BLaER1 treated with 17β-estradiol and CSF1 and Interleukin-3, amounts not matched to agents 10 nM and 100 nM (cell line): ENCODE data around the gene ADAT3.

ENCODE experiments used
- H3K27ac ChIP-seq, 11 experiments: shearing (Covaris generic); formaldehyde crosslinking; 2 replicates each; pipeline ENCODE4 v1.8.1; 2022
- H3K27me3 ChIP-seq, 11 experiments: shearing (Covaris generic); formaldehyde crosslinking; 2 replicates each; pipeline ENCODE4 v1.8.1; 2022
- H3K36me3 ChIP-seq, 11 experiments: shearing (Covaris generic); formaldehyde crosslinking; 2 replicates each; pipeline ENCODE4 v1.8.1; 2022
- H3K4me1 ChIP-seq, 10 experiments: shearing (Covaris generic); formaldehyde crosslinking; 2 replicates each; pipeline ENCODE4 v1.8.1; 2022
- H3K4me2 ChIP-seq, 11 experiments: shearing (Covaris generic); formaldehyde crosslinking; 2 replicates each; pipeline ENCODE4 v1.8.1; 2022
- H3K4me3 ChIP-seq, 10 experiments: shearing (Covaris generic); formaldehyde crosslinking; 2 replicates each; pipeline ENCODE4 v1.8.1; 2022
- H3K9ac ChIP-seq, 11 experiments: shearing (Covaris generic); formaldehyde crosslinking; 2 replicates each; pipeline ENCODE4 v1.8.1; 2022
- H3K9me3 ChIP-seq, 11 experiments: shearing (Covaris generic); formaldehyde crosslinking; replicated peaks in 1 of 11; 2 replicates each; pipeline ENCODE4 v1.8.1; 2022
- H4K20me1 ChIP-seq, 11 experiments: shearing (Covaris generic); formaldehyde crosslinking; 2 replicates each; pipeline ENCODE4 v1.8.1; 2022
- Cebpa-rat ChIP-seq, 11 experiments: shearing (Covaris generic); IDR thresholded peaks; 2 replicates each; pipeline ENCODE4 v1.8.1; 2022

ADAT3 gene

GRCh38 chr19:1913781-1914577 is 8.8 kb downstream of the ADAT3 start:
- H3K9ac ChIP-seq = peak overlapping the region in 8 of 11 experiments; percentile 5 to 41 (median 26); a peak in 5 of 22 replicates
- H3K4me2 ChIP-seq = peak overlapping the region in 6 of 11 experiments; percentile 13 to 32 (median 18); a peak in 5 of 22 replicates
- TF ChIP-seq Cebpa-rat (IDR thresholded peaks at IDR 0.05) = no peak
- H3K4me3 ChIP-seq = no peak overlapping the region
- peaks cover 13 to 47% (median 32%) of the 10 kb centered on the region in 10 experiments for H3K4me1 ChIP-seq
- H3K27ac ChIP-seq = peak overlapping the region in 1 of 11 experiments; percentile 23; a peak in 2 of 22 replicates
- H3K9me3 ChIP-seq = no peaks in the 10 kb centered on the region
- H3K36me3 ChIP-seq = peaks cover 53 to 74% (median 63%) of the 10 kb centered on the region in 11 experiments
- no peaks in the 10 kb centered on the region for H3K27me3 ChIP-seq
- H4K20me1 ChIP-seq = peaks cover 66 to 94% (median 78%) of the 10 kb centered on the region in 11 experiments

- H4K20me1 ChIP-seq = peaks cover 56 to 90% (median 69%) of the 10 kb centered on the region in 11 experiments
- H3K27me3 ChIP-seq = no peaks in the 10 kb centered on the region
- H3K9me3 ChIP-seq = no peaks in the 10 kb centered on the region
- peak overlapping the region in 3 of 11 experiments; percentile 13 to 24 (median 18); a peak in 2 of 22 replicates for H3K9ac ChIP-seq
- TF ChIP-seq Cebpa-rat (IDR thresholded peaks at IDR 0.05) = no peak
- peaks cover 60 to 83% (median 70%) of the 10 kb centered on the region in 11 experiments for H3K36me3 ChIP-seq
- no peak overlapping the region for H3K4me2 ChIP-seq
- peak overlapping the region in 2 of 11 experiments; percentile 11 to 20; a peak in 3 of 22 replicates for H3K27ac ChIP-seq
- peaks cover 4 to 40% (median 23%) of the 10 kb centered on the region in 10 experiments for H3K4me1 ChIP-seq
- H3K4me3 ChIP-seq = no peak overlapping the region
Observed at GRCh38 chr19:1914826-1915341, 9.7 kb downstream of the ADAT3 start.

GRCh38 chr19:1917146-1917545 is 11.9 kb downstream of the ADAT3 start:
- Histone ChIP-seq H3K36me3 (peaks cover 77 to 100% (median 86%) of the 10 kb centered on the region in 11 experiments), H3K4me2 (no peak overlapping the region), H3K4me3 (no peak overlapping the region), H3K27ac (peak overlapping the region in 2 of 11 experiments; percentile 4 to 5; a peak in 1 of 22 replicates), H3K9me3 (no peaks in the 10 kb centered on the region), H3K9ac (no peak overlapping the region), H3K27me3 (no peaks in the 10 kb centered on the region), H3K4me1 (peaks cover 0 to 24% (median 10%) of the 10 kb centered on the region in 10 experiments; a peak in 14 of 20 replicates), H4K20me1 (peaks cover 34 to 90% (median 48%) of the 10 kb centered on the region in 11 experiments)
- no peak for TF ChIP-seq Cebpa-rat (IDR thresholded peaks at IDR 0.05)

GRCh38 chr19:1917926-1918325 is 12.7 kb downstream of the ADAT3 start:
- Histone ChIP-seq H3K9ac (0 out of 22 replicates have a peak overlapping the region, but pooled peaks of 1 of the 11 experiments have one; percentile 9), H3K4me1 (peaks cover 0 to 24% (median 10%) of the 10 kb centered on the region in 10 experiments; a peak in 14 of 20 replicates), H3K4me2 (no peak overlapping the region), H3K4me3 (no peak overlapping the region), H3K36me3 (peaks cover 77 to 100% (median 86%) of the 10 kb centered on the region in 11 experiments), H4K20me1 (peaks cover 26 to 90% (median 40%) of the 10 kb centered on the region in 11 experiments), H3K9me3 (no peaks in the 10 kb centered on the region), H3K27me3 (no peaks in the 10 kb centered on the region), H3K27ac (0 out of 22 replicates have a peak overlapping the region, but pooled peaks of 2 of the 11 experiments have one; percentile 4 to 5)
- no peak for TF ChIP-seq Cebpa-rat (IDR thresholded peaks at IDR 0.05)

GRCh38 chr19:1918975-1919374 is 13.8 kb downstream of the ADAT3 start:
- Histone ChIP-seq H3K36me3 (peaks cover 73 to 97% (median 85%) of the 10 kb centered on the region in 11 experiments), H3K27ac (no peak overlapping the region), H4K20me1 (peaks cover 16 to 83% (median 30%) of the 10 kb centered on the region in 11 experiments), H3K4me2 (no peak overlapping the region), H3K27me3 (no peaks in the 10 kb centered on the region), H3K9me3 (no peaks in the 10 kb centered on the region), H3K4me1 (peaks cover 0 to 15% (median 3%) of the 10 kb centered on the region in 10 experiments; a peak in 12 of 20 replicates), H3K9ac (peak overlapping the region in 2 of 11 experiments; percentile 6 to 15; a peak in 1 of 22 replicates), H3K4me3 (no peak overlapping the region)
- no peak for TF ChIP-seq Cebpa-rat (IDR thresholded peaks at IDR 0.05)

- Histone ChIP-seq H3K4me1 (peaks cover 0 to 21% (median 5%) of the 10 kb centered on the region in 10 experiments; a peak in 14 of 20 replicates), H3K9ac (no peak overlapping the region), H4K20me1 (peaks cover 0 to 66% (median 15%) of the 10 kb centered on the region in 11 experiments; a peak in 15 of 22 replicates), H3K36me3 (peaks cover 71 to 97% (median 90%) of the 10 kb centered on the region in 11 experiments), H3K27ac (no peak overlapping the region), H3K27me3 (no peaks in the 10 kb centered on the region), H3K4me2 (no peak overlapping the region), H3K9me3 (no peaks in the 10 kb centered on the region), H3K4me3 (no peak overlapping the region)
- no peak for TF ChIP-seq Cebpa-rat (IDR thresholded peaks at IDR 0.05)
Observed at GRCh38 chr19:1920644-1921043, 15.4 kb downstream of the ADAT3 start.

GRCh38 chr19:1921326-1921725 is 16.1 kb downstream of the ADAT3 start:
- Histone ChIP-seq H3K4me1 (peaks cover 0 to 22% (median 11%) of the 10 kb centered on the region in 10 experiments; a peak in 14 of 20 replicates), H3K4me3 (no peak overlapping the region), H3K9ac (no peak overlapping the region), H3K4me2 (no peak overlapping the region), H4K20me1 (peaks cover 0 to 60% (median 15%) of the 10 kb centered on the region in 11 experiments; a peak in 14 of 22 replicates), H3K36me3 (peaks cover 71 to 93% (median 85%) of the 10 kb centered on the region in 11 experiments), H3K27ac (no peak overlapping the region), H3K9me3 (no peaks in the 10 kb centered on the region), H3K27me3 (no peaks in the 10 kb centered on the region)
- TF ChIP-seq Cebpa-rat (IDR thresholded peaks at IDR 0.05) = no peak

- Histone ChIP-seq H3K4me1 (peaks cover 0 to 23% (median 14%) of the 10 kb centered on the region in 10 experiments; a peak in 15 of 20 replicates), H3K9ac (no peak overlapping the region), H3K4me2 (no peak overlapping the region), H4K20me1 (peaks cover 0 to 55% (median 15%) of the 10 kb centered on the region in 11 experiments; a peak in 12 of 22 replicates), H3K9me3 (no peaks in the 10 kb centered on the region), H3K36me3 (peaks cover 71 to 88% (median 82%) of the 10 kb centered on the region in 11 experiments), H3K4me3 (no peak overlapping the region), H3K27ac (no peak overlapping the region), H3K27me3 (no peaks in the 10 kb centered on the region)
- TF ChIP-seq Cebpa-rat (IDR thresholded peaks at IDR 0.05) = no peak
Observed at GRCh38 chr19:1921825-1922224, 16.6 kb downstream of the ADAT3 start.
